ENCODE results near the gene LSG1.

LSG1 gene

DNA sequence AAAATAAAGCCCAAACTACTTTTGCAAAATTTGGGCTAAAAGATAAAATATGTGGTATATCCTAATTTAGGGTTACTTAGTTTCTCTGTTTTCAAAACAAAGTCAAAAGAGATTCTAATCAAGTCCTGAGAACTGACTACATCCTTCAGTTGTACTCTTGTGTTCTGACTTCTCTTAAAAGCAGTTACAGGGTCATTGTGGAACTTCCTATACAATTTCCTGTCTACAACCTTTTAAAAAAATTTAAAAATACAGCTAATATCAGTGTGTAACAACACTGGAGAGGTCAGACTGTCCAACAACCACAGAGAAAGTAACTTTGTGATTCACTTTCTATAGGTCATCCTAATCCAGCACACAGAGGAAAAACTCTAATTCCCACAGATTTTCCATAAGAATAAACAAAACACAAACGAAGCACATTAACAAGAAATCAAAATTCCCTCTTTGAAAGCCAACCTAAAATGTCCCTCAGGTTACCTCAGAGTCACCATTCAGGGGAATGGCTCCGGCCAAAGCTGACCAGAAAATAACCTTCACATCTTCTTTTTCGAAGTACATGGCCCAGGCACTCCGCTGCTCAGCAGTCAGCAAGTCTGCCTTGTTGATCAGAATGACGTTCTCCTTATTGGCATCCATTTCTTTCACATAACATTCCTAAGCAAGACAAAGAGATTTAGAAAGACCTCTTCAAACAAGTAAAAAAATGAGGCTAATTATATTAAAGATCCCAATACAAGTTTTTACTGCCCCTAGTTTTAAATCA lies 13.3 kb downstream of the LSG1 start:
- Histone ChIP-seq H3K36me3 (replicated peaks in 1 of 2; ENCODE audit: control insufficient read depth in 2 of 2, insufficient read depth in 2 of 2, low read length in 2 of 2) (peaks cover 15 to 78% of the 10 kb centered on the region in 2 donors), H4K8ac (ENCODE audit: low read depth, low read length) (no peak overlapping the region), H3K14ac (ENCODE audit: low read length) (no peak overlapping the region), H3K4me1 (ENCODE audit: control insufficient read depth in 2 of 2, insufficient read depth in 1 of 2, low read depth in 1 of 2, low read length in 2 of 2) (no peaks in the 10 kb centered on the region), H4K91ac (ENCODE audit: low read depth, low read length, poor library complexity) (no peak overlapping the region), H3K4ac (ENCODE audit: low read length) (no peak overlapping the region), H3K4me3 (ENCODE audit: low read length in 2 of 2) (no peak overlapping the region), H3K9me3 (replicated peaks in 1 of 2; ENCODE audit: control insufficient read depth in 2 of 2, insufficient read depth in 1 of 2, low read depth in 1 of 2, low read length in 2 of 2) (no peaks in the 10 kb centered on the region), H3K27me3 (ENCODE audit: control insufficient read depth in 3 of 3, insufficient read depth in 3 of 3, low read depth in 1 of 3, low read length in 3 of 3) (no peaks in the 10 kb centered on the region), H3K79me1 (ENCODE audit: low read depth, low read length) (peaks cover 2% of the 10 kb centered on the region), H2BK120ac (ENCODE audit: low read depth, low read length) (no peak overlapping the region), H2BK15ac (ENCODE audit: low read length) (no peak overlapping the region), H3K23ac (ENCODE audit: low read depth, low read length, poor library complexity) (no peak overlapping the region), H3K27ac (replicated peaks; ENCODE audit: low read length) (no peak overlapping the region), H3K9ac (ENCODE audit: low read depth, low read length, poor library complexity) (no peak overlapping the region), H3K4me2 (ENCODE audit: insufficient read depth, low read length, poor library complexity, severe bottlenecking) (no peak overlapping the region), H2AFZ (ENCODE audit: low read length) (no peak overlapping the region), H2AK5ac (ENCODE audit: low read depth, low read length) (no peak overlapping the region), H2BK5ac (ENCODE audit: low read length) (no peak overlapping the region), H3K18ac (ENCODE audit: low read length) (no peak overlapping the region), H2BK12ac (ENCODE audit: low read length) (no peak overlapping the region)
- no CpG with 5 or more reads among the region's 5 CpGs for WGBS, 2 donors (ENCODE audit: extremely low coverage in 2 of 2, insufficient read length in 2 of 2, insufficient replicate concordance in 1 of 2)
- DNase-seq (ENCODE audit: low spot score): no peak

DNA sequence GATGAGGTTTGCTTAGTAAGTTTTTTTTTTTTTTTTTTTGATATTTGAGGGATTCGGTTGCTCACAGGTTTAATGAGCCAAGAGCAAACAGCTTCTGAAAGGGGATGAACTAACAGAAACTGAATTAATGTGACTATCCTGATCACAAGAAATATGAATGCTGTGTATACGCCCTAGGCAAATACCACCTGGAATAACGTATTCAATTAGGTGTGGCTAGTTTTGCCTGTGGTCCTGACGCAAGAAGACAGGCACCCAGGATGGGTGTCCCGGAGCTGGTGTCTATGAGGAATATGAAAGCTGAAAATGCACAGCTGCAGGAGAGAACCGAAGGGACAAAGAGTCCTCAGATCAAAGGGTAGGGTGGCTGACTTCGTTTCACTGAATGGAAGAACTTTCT lies 14.6 kb downstream of the LSG1 start:
- Histone ChIP-seq H2BK120ac (ENCODE audit: low read depth, low read length) (no peak overlapping the region), H2AFZ (ENCODE audit: low read length) (no peak overlapping the region), H4K8ac (ENCODE audit: low read depth, low read length) (no peak overlapping the region), H3K79me1 (ENCODE audit: low read depth, low read length) (peaks cover 3% of the 10 kb centered on the region), H2BK15ac (ENCODE audit: low read length) (no peak overlapping the region), H2BK5ac (ENCODE audit: low read length) (no peak overlapping the region), H3K9ac (ENCODE audit: low read depth, low read length, poor library complexity) (no peak overlapping the region), H3K36me3 (replicated peaks in 1 of 2; ENCODE audit: control insufficient read depth in 2 of 2, insufficient read depth in 2 of 2, low read length in 2 of 2) (peaks cover 20 to 83% of the 10 kb centered on the region in 2 donors), H3K4me2 (ENCODE audit: insufficient read depth, low read length, poor library complexity, severe bottlenecking) (no peak overlapping the region), H3K27me3 (ENCODE audit: control insufficient read depth in 3 of 3, insufficient read depth in 3 of 3, low read depth in 1 of 3, low read length in 3 of 3) (no peaks in the 10 kb centered on the region), H3K18ac (ENCODE audit: low read length) (no peak overlapping the region), H2AK5ac (ENCODE audit: low read depth, low read length) (no peak overlapping the region), H3K4me1 (ENCODE audit: control insufficient read depth in 2 of 2, insufficient read depth in 1 of 2, low read depth in 1 of 2, low read length in 2 of 2) (no peaks in the 10 kb centered on the region), H3K14ac (ENCODE audit: low read length) (no peak overlapping the region), H3K4me3 (ENCODE audit: low read length in 2 of 2) (no peak overlapping the region), H2BK12ac (ENCODE audit: low read length) (no peak overlapping the region), H3K9me3 (replicated peaks in 1 of 2; ENCODE audit: control insufficient read depth in 2 of 2, insufficient read depth in 1 of 2, low read depth in 1 of 2, low read length in 2 of 2) (no peaks in the 10 kb centered on the region), H4K91ac (ENCODE audit: low read depth, low read length, poor library complexity) (no peak overlapping the region), H3K4ac (ENCODE audit: low read length) (no peak overlapping the region), H3K27ac (replicated peaks; ENCODE audit: low read length) (no peak overlapping the region), H3K23ac (ENCODE audit: low read depth, low read length, poor library complexity) (no peak overlapping the region)
- WGBS, 2 donors (ENCODE audit: extremely low coverage in 2 of 2, insufficient read length in 2 of 2, insufficient replicate concordance in 1 of 2): no CpG with 5 or more reads among the region's 7 CpGs
- DNase-seq (ENCODE audit: low spot score): no peak

DNA sequence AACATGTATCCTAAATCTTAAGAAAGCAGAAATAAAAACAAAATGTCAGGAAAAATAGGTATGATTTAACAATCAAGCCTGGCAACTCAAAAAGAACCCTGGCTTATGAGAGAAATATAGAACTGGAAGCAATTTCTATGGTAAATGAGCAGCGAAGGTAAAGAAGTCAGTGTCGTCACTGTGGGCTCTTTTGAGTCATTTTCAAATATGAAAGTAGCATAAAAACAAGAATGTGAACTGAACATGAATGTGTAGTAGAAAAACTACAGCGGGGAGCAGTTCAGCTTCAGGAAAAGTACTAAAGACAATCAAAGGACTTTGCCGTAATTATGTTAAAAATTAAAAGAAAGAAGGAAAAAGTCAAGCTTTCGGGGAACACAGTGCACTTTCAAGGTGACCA lies 17.5 kb downstream of the LSG1 start:
- no peak overlapping the region for H4K8ac ChIP-seq (ENCODE audit: low read depth, low read length)
- peaks cover 27 to 87% of the 10 kb centered on the region in 2 donors for H3K36me3 ChIP-seq (replicated peaks in 1 of 2; ENCODE audit: control insufficient read depth in 2 of 2, insufficient read depth in 2 of 2, low read length in 2 of 2)
- no peak overlapping the region for H2BK12ac ChIP-seq (ENCODE audit: low read length)
- no peaks in the 10 kb centered on the region for H3K4me1 ChIP-seq (ENCODE audit: control insufficient read depth in 2 of 2, insufficient read depth in 1 of 2, low read depth in 1 of 2, low read length in 2 of 2)
- no peak overlapping the region for H3K4me3 ChIP-seq (ENCODE audit: low read length in 2 of 2)
- no peak overlapping the region for H4K91ac ChIP-seq (ENCODE audit: low read depth, low read length, poor library complexity)
- DNase-seq (ENCODE audit: low spot score): no peak
- H2BK15ac ChIP-seq (ENCODE audit: low read length): no peak overlapping the region
- H2BK120ac ChIP-seq (ENCODE audit: low read depth, low read length): no peak overlapping the region
- no peak overlapping the region for H3K27ac ChIP-seq (replicated peaks; ENCODE audit: low read length)
- WGBS, 2 donors (ENCODE audit: extremely low coverage in 2 of 2, insufficient read length in 2 of 2, insufficient replicate concordance in 1 of 2): no CpG with 5 or more reads among the region's 5 CpGs
- H3K9ac ChIP-seq (ENCODE audit: low read depth, low read length, poor library complexity): no peak overlapping the region
- H3K9me3 ChIP-seq (replicated peaks in 1 of 2; ENCODE audit: control insufficient read depth in 2 of 2, insufficient read depth in 1 of 2, low read depth in 1 of 2, low read length in 2 of 2): no peaks in the 10 kb centered on the region
- peaks cover 3% of the 10 kb centered on the region for H3K79me1 ChIP-seq (ENCODE audit: low read depth, low read length)
- no peak overlapping the region for H2BK5ac ChIP-seq (ENCODE audit: low read length)
- H3K27me3 ChIP-seq (ENCODE audit: control insufficient read depth in 3 of 3, insufficient read depth in 3 of 3, low read depth in 1 of 3, low read length in 3 of 3): no peaks in the 10 kb centered on the region
- H3K18ac ChIP-seq (ENCODE audit: low read length): no peak overlapping the region
- no peak overlapping the region for H2AFZ ChIP-seq (ENCODE audit: low read length)
- no peak overlapping the region for H3K23ac ChIP-seq (ENCODE audit: low read depth, low read length, poor library complexity)
- H2AK5ac ChIP-seq (ENCODE audit: low read depth, low read length): no peak overlapping the region
- no peak overlapping the region for H3K14ac ChIP-seq (ENCODE audit: low read length)
- H3K4me2 ChIP-seq (ENCODE audit: insufficient read depth, low read length, poor library complexity, severe bottlenecking): no peak overlapping the region
- no peak overlapping the region for H3K4ac ChIP-seq (ENCODE audit: low read length)

DNA sequence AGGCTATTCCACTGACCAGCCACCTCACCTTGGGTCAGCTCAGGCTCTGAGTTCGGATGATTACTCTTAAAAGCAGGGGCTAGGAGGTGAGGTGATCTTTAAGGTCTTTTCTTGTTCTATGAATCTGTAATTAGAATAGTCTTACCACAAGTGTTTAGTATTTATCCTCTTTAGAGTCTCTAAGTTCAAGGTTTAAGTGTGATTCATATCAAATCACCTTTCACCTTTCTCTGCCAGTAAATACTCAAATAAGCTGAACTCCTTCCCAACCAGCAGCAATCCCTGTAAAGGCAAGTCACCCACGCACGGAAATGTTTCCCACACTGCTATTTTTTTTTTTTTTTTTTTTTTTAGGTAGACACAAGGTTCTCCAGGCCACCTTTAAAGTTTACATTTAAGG lies 24.2 kb downstream of the LSG1 start:
- Histone ChIP-seq H2AFZ (ENCODE audit: low read length) (no peak overlapping the region), H3K4ac (ENCODE audit: low read length) (no peak overlapping the region), H2BK5ac (ENCODE audit: low read length) (no peak overlapping the region), H3K18ac (ENCODE audit: low read length) (no peak overlapping the region), H3K9ac (ENCODE audit: low read depth, low read length, poor library complexity) (no peak overlapping the region), H2BK12ac (ENCODE audit: low read length) (no peak overlapping the region), H2BK120ac (ENCODE audit: low read depth, low read length) (no peak overlapping the region), H3K27me3 (ENCODE audit: control insufficient read depth in 3 of 3, insufficient read depth in 3 of 3, low read depth in 1 of 3, low read length in 3 of 3) (no peaks in the 10 kb centered on the region), H3K4me3 (ENCODE audit: low read length in 2 of 2) (no peak overlapping the region), H3K14ac (ENCODE audit: low read length) (no peak overlapping the region), H3K23ac (ENCODE audit: low read depth, low read length, poor library complexity) (no peak overlapping the region), H3K79me1 (ENCODE audit: low read depth, low read length) (no peaks in the 10 kb centered on the region), H3K4me1 (ENCODE audit: control insufficient read depth in 2 of 2, insufficient read depth in 1 of 2, low read depth in 1 of 2, low read length in 2 of 2) (no peaks in the 10 kb centered on the region), H3K9me3 (replicated peaks in 1 of 2; ENCODE audit: control insufficient read depth in 2 of 2, insufficient read depth in 1 of 2, low read depth in 1 of 2, low read length in 2 of 2) (no peaks in the 10 kb centered on the region), H2BK15ac (ENCODE audit: low read length) (no peak overlapping the region), H3K36me3 (replicated peaks in 1 of 2; ENCODE audit: control insufficient read depth in 2 of 2, insufficient read depth in 2 of 2, low read length in 2 of 2) (peaks cover 27 to 92% of the 10 kb centered on the region in 2 donors), H3K27ac (replicated peaks; ENCODE audit: low read length) (no peak overlapping the region), H4K91ac (ENCODE audit: low read depth, low read length, poor library complexity) (no peak overlapping the region), H2AK5ac (ENCODE audit: low read depth, low read length) (no peak overlapping the region), H3K4me2 (ENCODE audit: insufficient read depth, low read length, poor library complexity, severe bottlenecking) (no peak overlapping the region), H4K8ac (ENCODE audit: low read depth, low read length) (no peak overlapping the region)
- WGBS, 2 donors (ENCODE audit: extremely low coverage in 2 of 2, insufficient read length in 2 of 2, insufficient replicate concordance in 1 of 2): no CpG with 5 or more reads among the region's 3 CpGs
- DNase-seq (ENCODE audit: low spot score): no peak

All from neuronal stem cell (in vitro differentiated cells).